H9 (cell line): ENCODE data around the gene ARSI. TPM values are rescaled to one million over a fixed set of nuclear protein-coding genes. Genes with fewer than 3 reads are reported as not detected.

Experiments
- DNase-seq: peaks from one replicate; pipeline ENCODE4 v3.0.0-alpha.2; 2017
- H2AFZ ChIP-seq: one replicate; pipeline ENCODE4 v1.6.1; 2013; ENCODE audit warnings: mild to moderate bottlenecking, low read length, control low read depth, moderate library complexity
- H2AK5ac ChIP-seq: 2 replicates; pipeline ENCODE4 v1.6.1; 2013; ENCODE audit warnings: low read length, control low read depth, mixed read lengths; ENCODE audit not compliant: insufficient read length
- H2BK120ac ChIP-seq: one replicate; pipeline ENCODE4 v1.6.1; 2013; ENCODE audit warnings: low read depth, mild to moderate bottlenecking, low read length, control low read depth, inconsistent platforms; ENCODE audit not compliant: poor library complexity, severe bottlenecking
- H2BK12ac ChIP-seq: 2 replicates; pipeline ENCODE4 v1.6.1; 2013; ENCODE audit warnings: low read length, control low read depth, mixed read lengths, low read depth; ENCODE audit not compliant: insufficient read length
- H2BK15ac ChIP-seq: 2 replicates; pipeline ENCODE4 v1.6.1; 2013; ENCODE audit warnings: low read depth, low read length, control low read depth
- H2BK20ac ChIP-seq: one replicate; pipeline ENCODE4 v1.6.1; 2013; ENCODE audit warnings: low read depth, mild to moderate bottlenecking, low read length, control low read depth, inconsistent platforms; ENCODE audit not compliant: poor library complexity, severe bottlenecking
- H2BK5ac ChIP-seq: 2 replicates; pipeline ENCODE4 v1.6.1; 2013; ENCODE audit warnings: low read length, control low read depth, mixed read lengths; ENCODE audit not compliant: insufficient read length
- H3K14ac ChIP-seq: 2 replicates; pipeline ENCODE4 v1.6.1; 2013; ENCODE audit warnings: low read length, control low read depth; ENCODE audit not compliant: insufficient read depth
- H3K18ac ChIP-seq: 2 replicates; pipeline ENCODE4 v1.6.1; 2013; ENCODE audit warnings: low read depth, mild to moderate bottlenecking, mixed read lengths, low read length, control low read depth; ENCODE audit not compliant: insufficient read length
- H3K23ac ChIP-seq: 2 replicates; pipeline ENCODE4 v1.6.1; 2013; ENCODE audit warnings: low read length, control low read depth, mixed read lengths, low read depth; ENCODE audit not compliant: insufficient read length
- H3K23me2 ChIP-seq: 2 replicates; pipeline ENCODE4 v1.6.1; 2013; ENCODE audit warnings: low read depth, mild to moderate bottlenecking, mixed read lengths, low read length, control low read depth; ENCODE audit not compliant: insufficient read length, poor library complexity, severe bottlenecking
- H3K27ac ChIP-seq: 2 replicates; pipeline ENCODE4 v1.5.1; 2013; ENCODE audit warnings: low read length, control low read depth, mixed read lengths, low read depth; ENCODE audit not compliant: insufficient read length
- H3K27me3 ChIP-seq: 2 replicates; pipeline ENCODE4 v1.6.1; 2013; ENCODE audit warnings: low read length, control low read depth, inconsistent platforms; ENCODE audit not compliant: insufficient read depth
- H3K4ac ChIP-seq: 2 replicates; pipeline ENCODE4 v1.6.1; 2013; ENCODE audit warnings: low read depth, mild to moderate bottlenecking, control low read depth, inconsistent platforms, low read length, moderate library complexity
- H3K4me1 ChIP-seq: 2 replicates; pipeline ENCODE4 v1.6.1; 2013; ENCODE audit warnings: low read length, control low read depth, inconsistent platforms; ENCODE audit not compliant: insufficient read depth
- H3K4me2 ChIP-seq: 2 replicates; pipeline ENCODE4 v1.6.1; 2013; ENCODE audit warnings: low read length, control low read depth, mixed read lengths; ENCODE audit not compliant: insufficient read length, insufficient read depth
- H3K56ac ChIP-seq: 2 replicates; pipeline ENCODE4 v1.6.1; 2013; ENCODE audit warnings: low read depth, mild to moderate bottlenecking, mixed read lengths, low read length, control low read depth; ENCODE audit not compliant: insufficient read length
- H3K79me1 ChIP-seq: 2 replicates; pipeline ENCODE4 v1.6.1; 2013; ENCODE audit warnings: low read depth, mild to moderate bottlenecking, moderate library complexity, low read length, control low read depth, inconsistent platforms; ENCODE audit not compliant: insufficient read depth, poor library complexity, severe bottlenecking
- H3K79me2 ChIP-seq: 2 replicates; pipeline ENCODE4 v1.6.1; 2013; ENCODE audit warnings: low read length, control low read depth, inconsistent platforms; ENCODE audit not compliant: insufficient read depth
- H3K9ac ChIP-seq: 2 replicates; pipeline ENCODE4 v1.6.1; 2013; ENCODE audit warnings: low read length, control low read depth, mixed read lengths; ENCODE audit not compliant: insufficient read length; ENCODE audit errors: extremely low read depth
- H3K9me3 ChIP-seq: one replicate; pipeline ENCODE4 v1.6.1; 2013; ENCODE audit warnings: low read depth, low read length, inconsistent platforms; ENCODE audit not compliant: control insufficient read depth
- H3T11ph ChIP-seq: one replicate; pipeline ENCODE4 v1.6.1; 2013; ENCODE audit warnings: mild to moderate bottlenecking, low read length, control low read depth, inconsistent platforms
- H4K20me1 ChIP-seq: one replicate; pipeline ENCODE4 v1.6.1; 2013; ENCODE audit not compliant: control insufficient read depth, insufficient read length, insufficient read depth
- H4K5ac ChIP-seq: 2 replicates; pipeline ENCODE4 v1.6.1; 2013; ENCODE audit warnings: low read depth, mild to moderate bottlenecking, mixed read lengths, low read length, control low read depth; ENCODE audit not compliant: insufficient read length
- H4K8ac ChIP-seq: replicated peaks from 2 replicates; pipeline ENCODE4 v1.6.1; 2013; ENCODE audit warnings: low read length, control low read depth, mixed read lengths, low read depth; ENCODE audit not compliant: insufficient read length
- H4K91ac ChIP-seq: 2 replicates; pipeline ENCODE4 v1.6.1; 2013; ENCODE audit warnings: low read depth, mild to moderate bottlenecking, moderate library complexity, mixed read lengths, low read length, control low read depth; ENCODE audit not compliant: insufficient read length
- H3K27ac Mint-ChIP-seq, 3 experiments: 2 replicates in 2 of 3; 3 replicates in 1 of 3; pipeline ENCODE4 v1.8.0; 2020 to 2021; ENCODE audit warnings: mixed read lengths in 3 of 3, mild to moderate bottlenecking in 1 of 3, moderate library complexity in 1 of 3
- H3K27me3 Mint-ChIP-seq: 2 replicates; pipeline ENCODE4 v1.8.0; 2021; ENCODE audit warnings: low read depth, mild to moderate bottlenecking, moderate library complexity, mixed read lengths
- H3K36me3 Mint-ChIP-seq, 3 experiments: 2 replicates in 2 of 3; 3 replicates in 1 of 3; pipeline ENCODE4 v1.8.0; 2020 to 2021; ENCODE audit warnings: low read depth in 3 of 3, mixed read lengths in 3 of 3; ENCODE audit not compliant: insufficient read depth in 1 of 3
- H3K4me1 Mint-ChIP-seq, 2 experiments: 2 replicates each; pipeline ENCODE4 v1.8.0; 2020; ENCODE audit warnings: mixed read lengths in 2 of 2
- H3K4me3 Mint-ChIP-seq, 2 experiments: 2 replicates in 1 of 2; 3 replicates in 1 of 2; pipeline ENCODE4 v1.8.0; 2020 to 2021; ENCODE audit warnings: mild to moderate bottlenecking in 2 of 2, mixed read lengths in 2 of 2, moderate library complexity in 1 of 2
- H3K9me3 Mint-ChIP-seq, 2 experiments: 2 replicates in 1 of 2; 3 replicates in 1 of 2; pipeline ENCODE4 v1.8.0; 2020; ENCODE audit warnings: mild to moderate bottlenecking in 2 of 2, mixed read lengths in 2 of 2, moderate library complexity in 1 of 2
- CTCF ChIP-seq: fragments of 200-600 bp; sonication (generic); conservative IDR thresholded peaks from 3 replicates; pipeline ENCODE4 v1.8.0; 2021; ENCODE audit warnings: antibody characterized with exemption, mild to moderate bottlenecking
- WGBS: extraction: QIAGEN DNeasy Blood & Tissue Kit; methylation state at CpG from one replicate; pipeline ENCODE4 v1.1.7; 2013; ENCODE audit warnings: missing lambda C conversion rate, low lambda C conversion rate, mixed read lengths; ENCODE audit not compliant: insufficient read length; ENCODE audit errors: extremely low coverage; 5-methylcytosine and 5-hydroxymethylcytosine counted together
- total RNA-seq: library from RNA; stranded (reverse); gene quantifications from 2 replicates; pipeline ENCODE4 v1.2.1, GENCODE V29; 2021

ARSI gene
- total RNA-seq, 1 experiment from 2014 or later: 1.7 TPM

- no peak overlapping the region for H2AFZ ChIP-seq
- no peak overlapping the region for H2BK5ac ChIP-seq
- H2BK120ac ChIP-seq: no peak overlapping the region
- H3K18ac ChIP-seq: no peak overlapping the region
- no peak overlapping the region for H3K14ac ChIP-seq
- H3K79me2 ChIP-seq: no peaks in the 10 kb centered on the region
- no peaks in the 10 kb centered on the region for H3K36me3 Mint-ChIP-seq
- no peak overlapping the region for H3T11ph ChIP-seq
- no peak overlapping the region for H3K4ac ChIP-seq
- no peak overlapping the region for H3K27ac Mint-ChIP-seq
- H2BK20ac ChIP-seq: no peak overlapping the region
- no peak overlapping the region for H3K27ac ChIP-seq
- H3K4me2 ChIP-seq: no peak overlapping the region
- WGBS: no CpG with 5 or more reads among the region's 7 CpGs
- no peak overlapping the region for H3K23ac ChIP-seq
- no peak for DNase-seq
- H3K9me3 ChIP-seq: no peaks in the 10 kb centered on the region
- H2BK12ac ChIP-seq: no peak overlapping the region
- no peak overlapping the region for H3K9ac ChIP-seq
- H4K20me1 ChIP-seq: no peaks in the 10 kb centered on the region
- no peak overlapping the region for H2AK5ac ChIP-seq
- no peaks in the 10 kb centered on the region for H3K79me1 ChIP-seq
- H3K27me3 ChIP-seq: no peaks in the 10 kb centered on the region
- H3K4me3 Mint-ChIP-seq: no peak overlapping the region
- H4K91ac ChIP-seq: no peak overlapping the region
- no peaks in the 10 kb centered on the region for H3K4me1 ChIP-seq
- no peaks in the 10 kb centered on the region; the same call in 1 of the 2 replicates for H3K27me3 Mint-ChIP-seq
- no peaks in the 10 kb centered on the region; a peak in 1 of 5 replicates for H3K9me3 Mint-ChIP-seq
- H3K4me1 Mint-ChIP-seq: peaks cover 0 to 7% of the 10 kb centered on the region in 2 experiments; a peak in 2 of 4 replicates
- H4K5ac ChIP-seq: no peak overlapping the region
- H2BK15ac ChIP-seq: no peak overlapping the region
- no peaks in the 10 kb centered on the region for H3K23me2 ChIP-seq
- no peak overlapping the region for H3K56ac ChIP-seq
- TF ChIP-seq CTCF: no peak
- no peak overlapping the region for H4K8ac ChIP-seq
Observed at GRCh38 chr5:150340614-150341255, 38.0 kb upstream of the ARSI start.
